Measurements from ENCODE around the gene SLC24A3. TPM values are rescaled to one million over a fixed set of nuclear protein-coding genes. Genes with fewer than 3 reads are reported as not detected.

The SLC24A3 gene
- total and polyA plus RNA-seq, 2 of the 13 experiments (the other 11 are each of a cell fraction or from before 2014, with no cell fraction given) = not detected

GRCh38 chr20:19519466-19519865 lies 307.0 kb downstream of the SLC24A3 start (continued):
- TF ChIP-seq ZNF513 (CRISPR knock-in tag; conservative IDR thresholded peaks at IDR 0.05) = no peak
- TF ChIP-seq ARID5B (CRISPR knock-in tag; IDR thresholded peaks at IDR 0.05) = no peak
- no peak for TF ChIP-seq ZNF75D (CRISPR knock-in tag; IDR thresholded peaks at IDR 0.05; ENCODE audit: borderline replicate concordance)
- TF ChIP-seq DBP (CRISPR knock-in tag; IDR thresholded peaks at IDR 0.05; ENCODE audit: not compliant biosample characterization) = no peak
- TF ChIP-seq ZNF253 (CRISPR knock-in tag; IDR thresholded peaks at IDR 0.05; ENCODE audit: borderline replicate concordance) = no peak
- TF ChIP-seq SPEN (CRISPR knock-in tag; IDR thresholded peaks at IDR 0.05; ENCODE audit: low read depth) = no peak
- no peak for TF ChIP-seq SUZ12 (IDR thresholded peaks at IDR 0.05; ENCODE audit: low read depth, low read length)
- TF ChIP-seq CBX2 (IDR thresholded peaks at IDR 0.05; ENCODE audit: low read depth, low read length) = no peak
- TF ChIP-seq CBX2 (CRISPR knock-in tag; IDR thresholded peaks at IDR 0.05; ENCODE audit: low read depth) = no peak
- TF ChIP-seq, protein P1, sequence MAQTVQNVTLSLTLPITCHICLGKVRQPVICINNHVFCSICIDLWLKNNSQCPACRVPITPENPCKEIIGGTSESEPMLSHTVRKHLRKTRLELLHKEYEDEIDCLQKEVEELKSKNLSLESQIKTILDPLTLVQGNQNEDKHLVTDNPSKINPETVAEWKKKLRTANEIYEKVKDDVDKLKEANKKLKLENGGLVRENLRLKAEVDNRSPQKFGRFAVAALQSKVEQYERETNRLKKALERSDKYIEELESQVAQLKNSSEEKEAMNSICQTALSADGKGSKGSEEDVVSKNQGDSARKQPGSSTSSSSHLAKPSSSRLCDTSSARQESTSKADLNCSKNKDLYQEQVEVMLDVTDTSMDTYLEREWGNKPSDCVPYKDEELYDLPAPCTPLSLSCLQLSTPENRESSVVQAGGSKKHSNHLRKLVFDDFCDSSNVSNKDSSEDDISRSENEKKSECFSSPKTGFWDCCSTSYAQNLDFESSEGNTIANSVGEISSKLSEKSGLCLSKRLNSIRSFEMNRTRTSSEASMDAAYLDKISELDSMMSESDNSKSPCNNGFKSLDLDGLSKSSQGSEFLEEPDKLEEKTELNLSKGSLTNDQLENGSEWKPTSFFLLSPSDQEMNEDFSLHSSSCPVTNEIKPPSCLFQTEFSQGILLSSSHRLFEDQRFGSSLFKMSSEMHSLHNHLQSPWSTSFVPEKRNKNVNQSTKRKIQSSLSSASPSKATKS (CRISPR knock-in tag; IDR thresholded peaks at IDR 0.05) = no peak
- TF ChIP-seq ZNF142 (CRISPR knock-in tag; IDR thresholded peaks at IDR 0.05) = no peak
- TF ChIP-seq GMEB1 (CRISPR knock-in tag; IDR thresholded peaks at IDR 0.05; ENCODE audit: borderline replicate concordance) = no peak
- TF ChIP-seq ZFAT (CRISPR knock-in tag; conservative IDR thresholded peaks at IDR 0.05) = no peak
